Activated naive CD4-positive, alpha-beta T cell treated with anti-CD3 and anti-CD28 coated beads, Interleukin-2, amount 50 U/mL, for 72 hours (primary cell): Measurements from ENCODE around the gene HCN3. TPM values are rescaled to one million over a fixed set of nuclear protein-coding genes. Genes with fewer than 3 reads are reported as not detected.

ENCODE experiments used
- ATAC-seq, 2 donors: fragments of 150-1000 bp; cut with Tn5 transposase; 2 replicates each; pipeline ENCODE4 v1.10.0; 2021; ENCODE audit warnings: mild to moderate bottlenecking in 2 of 2, moderate library complexity in 2 of 2
- DNase-seq, 2 donors: peaks; one replicate each; pipeline ENCODE4 v3.0.0; 2021 to 2022; ENCODE audit warnings: low spot score in 2 of 2
- H3K27ac Mint-ChIP-seq, 2 donors: one replicate each; pipeline ENCODE4 v1.8.0; 2022; ENCODE audit warnings: mild to moderate bottlenecking in 2 of 2, mixed read lengths in 2 of 2
- H3K36me3 Mint-ChIP-seq, 2 donors: one replicate each; pipeline ENCODE4 v1.8.0; 2022; ENCODE audit warnings: mixed read lengths in 2 of 2
- H3K9me3 Mint-ChIP-seq, 2 donors: one replicate each; pipeline ENCODE4 v1.8.0; 2022; ENCODE audit warnings: mixed read lengths in 2 of 2
- total RNA-seq, 2 donors: library from RNA; stranded (reverse); gene quantifications; one replicate each; pipeline ENCODE4 v1.2.3, GENCODE V29; 2022

Gene HCN3
- total RNA-seq, 2 donors from 2014 or later, result 3.9 to 4.8 TPM

DNA sequence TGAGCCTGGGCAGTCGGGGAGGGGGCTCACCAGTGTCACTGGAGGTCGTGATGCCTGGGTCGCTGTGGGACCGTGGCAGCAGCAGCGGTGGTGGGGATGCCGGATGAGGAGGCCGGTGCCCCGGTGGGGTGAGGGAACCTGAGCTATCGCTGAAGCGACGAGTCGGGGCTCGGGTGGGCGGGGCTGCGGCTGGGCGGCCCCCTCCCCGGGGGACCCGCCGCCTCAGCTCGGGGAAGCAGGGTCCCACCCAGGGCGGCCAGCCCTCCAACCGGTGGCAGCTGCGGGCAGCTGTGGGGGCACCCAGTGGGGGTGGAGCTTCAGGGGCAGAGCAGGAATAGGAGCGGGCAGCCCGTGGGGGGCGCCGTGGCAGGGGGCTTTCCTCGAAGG, 27.0 kb upstream of the HCN3 start:
- Mint-ChIP-seq H3K27ac (peak overlapping the region; percentile 50 to 57), H3K9me3 (peaks cover 0 to 6% of the 10 kb centered on the region in 2 donors), H3K36me3 (peaks cover 0 to 9% of the 10 kb centered on the region in 2 donors)
- ATAC-seq, result peak in 1 of 2 donors; percentile 27
- no peak for DNase-seq

DNA sequence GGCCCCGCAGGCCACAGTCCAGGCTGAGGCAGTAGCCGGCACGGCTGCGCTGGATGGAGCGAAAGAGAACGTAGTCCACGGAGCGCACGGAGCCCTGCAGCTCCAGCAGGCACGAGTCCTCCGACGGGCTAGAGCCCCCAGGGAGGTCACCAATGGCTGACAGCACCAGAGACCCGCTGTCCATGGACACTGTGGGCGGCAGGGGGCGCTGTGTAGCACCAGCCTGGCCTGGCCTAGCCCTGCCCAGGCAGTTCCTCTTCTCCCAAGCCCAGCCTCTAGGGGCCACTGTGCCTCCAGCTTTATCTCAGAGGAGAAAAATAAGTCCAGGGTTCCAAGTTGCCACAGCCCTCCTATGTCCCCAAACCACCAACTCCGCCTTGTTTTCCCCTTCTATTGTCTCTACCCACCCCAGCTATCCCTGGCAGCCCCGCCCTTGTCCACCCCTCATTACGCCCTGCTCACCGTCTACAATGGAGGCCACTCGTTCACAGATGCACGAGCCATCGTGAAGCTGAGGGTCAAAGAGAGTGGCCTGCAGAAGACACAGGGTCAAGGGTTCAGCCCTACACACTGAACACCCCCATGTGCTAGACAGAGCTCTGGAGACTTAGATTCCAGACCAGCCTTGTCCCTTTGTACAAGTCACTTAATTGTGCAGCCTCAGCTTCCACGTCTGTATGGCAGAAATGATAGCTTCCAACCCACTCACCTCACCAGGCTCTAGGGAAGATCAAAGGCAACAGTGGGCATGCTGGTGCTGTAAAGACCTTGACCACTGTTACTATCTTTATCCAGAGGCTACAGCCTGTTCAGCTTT, 26.4 kb upstream of the HCN3 start:
- Mint-ChIP-seq H3K9me3 (peaks cover 0 to 3% of the 10 kb centered on the region in 2 donors), H3K36me3 (peaks cover 0 to 6% of the 10 kb centered on the region in 2 donors), H3K27ac (peak overlapping the region in 1 of 2 donors; percentile 57)
- ATAC-seq, result peak; percentile 93 to 97
- DNase-seq, result peak; percentile 92 to 100

DNA sequence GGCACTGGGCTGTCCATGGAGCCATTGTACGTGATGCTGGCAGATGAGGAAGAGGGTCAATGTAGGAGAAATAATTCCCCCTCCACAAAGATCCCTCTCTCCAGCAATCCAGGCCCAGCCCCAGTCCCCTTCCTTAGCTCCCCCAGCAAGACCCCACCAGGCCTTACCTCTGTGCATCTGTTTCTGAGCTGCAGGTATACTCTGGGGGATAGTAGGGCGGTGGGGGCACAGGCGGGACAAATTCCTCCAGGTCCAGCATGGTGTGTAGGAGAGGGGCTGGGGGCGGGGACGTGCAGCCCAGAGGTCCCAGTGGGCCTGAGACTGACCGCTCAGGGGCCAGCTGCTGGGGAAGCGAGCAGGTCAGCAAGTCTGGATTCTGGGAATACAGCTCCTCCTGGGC, 25.7 kb upstream of the HCN3 start:
- Mint-ChIP-seq H3K27ac (no peak overlapping the region), H3K36me3 (peaks cover 0 to under 1% of the 10 kb centered on the region in 2 donors), H3K9me3 (no peaks in the 10 kb centered on the region)
- no peak for ATAC-seq
- no peak for DNase-seq

DNA sequence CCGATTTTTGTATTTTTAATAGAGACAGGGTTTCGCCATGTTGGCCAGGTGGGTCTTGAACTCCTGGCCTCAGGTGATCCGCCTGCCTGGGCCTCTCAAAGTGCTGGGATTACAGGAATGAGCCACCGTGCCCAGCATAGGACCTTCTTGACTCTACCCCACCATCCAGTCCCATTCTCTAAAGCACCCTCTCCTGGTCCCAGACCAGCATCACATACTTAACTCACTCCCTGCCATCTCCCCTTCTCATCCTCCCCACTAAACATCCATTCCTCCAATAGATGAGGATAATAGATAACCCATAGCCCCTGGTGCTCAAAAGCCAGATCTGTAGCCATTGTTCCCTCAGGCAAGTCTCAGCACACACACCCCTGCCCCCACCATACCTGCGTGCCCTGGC, 24.1 kb upstream of the HCN3 start:
- no peaks in the 10 kb centered on the region for H3K9me3 Mint-ChIP-seq
- H3K36me3 Mint-ChIP-seq, result peaks cover 0 to 11% of the 10 kb centered on the region in 2 donors
- peak overlapping the region; percentile 11 to 56 for H3K27ac Mint-ChIP-seq
- DNase-seq (no peak), ATAC-seq (no peak)

DNA sequence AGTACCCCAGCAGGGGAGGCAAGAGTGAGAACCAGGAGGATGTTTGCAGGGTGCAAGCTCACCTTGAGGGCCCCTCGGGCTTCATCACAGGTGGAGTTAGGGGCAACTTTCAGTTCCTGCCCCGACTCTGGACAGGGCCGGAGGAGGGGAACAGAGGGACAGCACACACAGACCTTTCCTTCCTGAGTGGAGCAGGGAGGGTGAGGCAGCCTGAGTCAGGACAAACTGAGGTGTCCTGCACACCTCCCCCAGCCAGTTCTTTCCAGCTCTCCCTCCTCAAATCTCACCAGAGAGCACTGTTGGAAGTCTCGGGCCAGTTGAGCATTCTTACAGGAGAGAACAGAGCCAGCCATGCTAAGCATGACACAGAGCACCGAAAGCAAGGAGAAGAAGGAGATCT, 23.5 kb upstream of the HCN3 start:
- DNase-seq (no peak), ATAC-seq (no peak)
- H3K27ac Mint-ChIP-seq, result peak overlapping the region in 1 of 2 donors; percentile 56
- H3K36me3 Mint-ChIP-seq, result peaks cover 0 to 11% of the 10 kb centered on the region in 2 donors
- no peaks in the 10 kb centered on the region for H3K9me3 Mint-ChIP-seq

DNA sequence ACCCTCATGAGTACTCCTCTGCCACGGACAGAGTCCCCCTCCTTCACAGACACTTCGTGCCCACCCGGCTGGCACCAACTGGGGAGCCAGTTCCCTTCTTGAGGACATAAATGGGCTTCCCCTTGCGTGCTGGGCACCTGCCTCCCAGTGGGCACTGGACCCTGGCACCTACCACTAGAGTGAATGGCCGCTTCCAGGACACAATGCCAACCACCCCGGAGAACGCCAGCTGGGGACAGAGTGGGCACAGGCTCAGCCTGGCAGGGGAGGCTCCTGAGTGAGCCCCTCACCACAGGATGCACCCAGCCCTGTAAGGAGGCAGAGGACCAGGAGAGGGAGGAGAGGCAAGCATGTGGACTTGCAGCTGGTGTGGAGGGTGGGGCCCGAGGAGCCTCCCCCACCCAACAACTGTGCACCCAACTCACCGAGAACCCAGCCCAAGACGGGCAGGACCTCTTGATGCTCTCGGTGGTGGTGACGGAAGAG, 23.0 kb upstream of the HCN3 start:
- ATAC-seq (no peak), DNase-seq (no peak)
- Mint-ChIP-seq H3K36me3 (peaks cover 0 to 11% of the 10 kb centered on the region in 2 donors), H3K9me3 (no peaks in the 10 kb centered on the region), H3K27ac (peak overlapping the region; percentile 56 to 72)

DNA sequence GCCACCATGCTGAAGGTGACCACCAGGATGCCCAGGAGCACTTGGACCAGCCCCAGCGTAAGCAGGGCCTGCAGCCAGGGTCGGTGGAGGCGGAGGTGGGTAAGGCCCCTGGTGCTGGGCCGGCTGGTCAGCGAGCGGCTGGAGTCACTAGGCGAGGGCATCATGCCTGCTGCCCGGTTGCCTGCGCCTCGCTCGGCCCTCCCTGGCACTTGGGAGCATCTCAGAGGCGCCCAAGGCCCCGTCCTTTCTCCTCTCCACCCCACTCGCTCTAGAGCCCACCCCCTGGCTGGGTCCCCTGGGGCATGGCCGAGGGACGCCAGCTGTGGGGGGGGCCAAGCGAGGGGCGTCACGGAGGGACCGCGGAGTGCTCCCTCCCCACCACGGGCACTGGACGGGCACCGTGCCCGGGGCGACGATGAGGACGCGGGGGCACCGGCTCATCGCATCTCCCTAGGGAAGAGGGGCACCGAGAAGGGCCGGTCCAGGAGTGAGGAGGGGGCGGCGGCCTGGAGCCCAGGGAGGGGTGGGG, 22.5 kb upstream of the HCN3 start:
- Mint-ChIP-seq H3K9me3 (no peaks in the 10 kb centered on the region), H3K36me3 (peaks cover 0 to 11% of the 10 kb centered on the region in 2 donors), H3K27ac (peak overlapping the region in 1 of 2 donors; percentile 82)
- DNase-seq (no peak), ATAC-seq (peak; percentile 1)

DNA sequence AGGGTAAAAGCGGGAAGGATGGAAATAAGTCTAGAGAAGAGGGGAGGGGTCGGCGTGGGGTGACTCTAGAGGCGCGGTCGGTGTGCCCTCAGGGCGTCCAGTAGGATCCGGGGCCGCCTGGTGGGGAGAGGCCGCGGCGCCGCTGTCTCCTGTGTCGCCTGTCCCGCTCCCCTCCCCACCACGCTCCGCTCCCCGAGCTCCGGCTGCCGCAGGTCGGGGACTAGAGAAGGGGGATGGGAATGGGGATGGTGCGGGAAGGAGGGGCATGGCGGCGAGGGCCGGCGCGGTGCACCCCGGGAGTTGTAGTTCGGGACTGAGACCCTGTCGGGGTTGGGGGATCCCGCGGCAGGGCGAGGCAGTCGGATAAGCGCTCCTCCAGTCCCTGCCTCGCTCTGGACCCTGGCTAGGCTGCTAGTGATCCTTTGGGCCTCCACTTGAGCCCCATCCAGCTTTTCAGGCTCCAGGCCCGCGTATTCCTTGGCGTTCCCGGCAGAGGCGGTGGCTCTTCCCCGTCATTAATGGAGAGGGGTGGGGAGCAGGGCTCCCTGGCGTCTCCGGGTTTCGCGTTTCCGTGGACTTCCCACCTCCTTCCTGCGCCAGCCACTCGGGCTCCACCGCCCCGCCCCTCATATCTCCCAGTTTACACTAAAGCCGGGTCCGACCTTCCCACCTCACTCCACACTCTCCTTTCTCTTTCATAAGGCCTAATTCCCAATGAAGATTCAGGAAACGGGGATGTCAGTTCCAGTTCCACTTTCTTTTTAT, 21.8 kb upstream of the HCN3 start, which contains the start of gene ENTREP3:
ENTREP3 (minus strand) TSS at position 241 of the 765 bp plus-strand sequence. CDS start 606 bp downstream, outside the sequence.
- ATAC-seq (peak; percentile 58 to 81), DNase-seq (peak; percentile 70 to 82)
- peaks cover 5 to 15% of the 10 kb centered on the region in 2 donors for H3K36me3 Mint-ChIP-seq

DNA sequence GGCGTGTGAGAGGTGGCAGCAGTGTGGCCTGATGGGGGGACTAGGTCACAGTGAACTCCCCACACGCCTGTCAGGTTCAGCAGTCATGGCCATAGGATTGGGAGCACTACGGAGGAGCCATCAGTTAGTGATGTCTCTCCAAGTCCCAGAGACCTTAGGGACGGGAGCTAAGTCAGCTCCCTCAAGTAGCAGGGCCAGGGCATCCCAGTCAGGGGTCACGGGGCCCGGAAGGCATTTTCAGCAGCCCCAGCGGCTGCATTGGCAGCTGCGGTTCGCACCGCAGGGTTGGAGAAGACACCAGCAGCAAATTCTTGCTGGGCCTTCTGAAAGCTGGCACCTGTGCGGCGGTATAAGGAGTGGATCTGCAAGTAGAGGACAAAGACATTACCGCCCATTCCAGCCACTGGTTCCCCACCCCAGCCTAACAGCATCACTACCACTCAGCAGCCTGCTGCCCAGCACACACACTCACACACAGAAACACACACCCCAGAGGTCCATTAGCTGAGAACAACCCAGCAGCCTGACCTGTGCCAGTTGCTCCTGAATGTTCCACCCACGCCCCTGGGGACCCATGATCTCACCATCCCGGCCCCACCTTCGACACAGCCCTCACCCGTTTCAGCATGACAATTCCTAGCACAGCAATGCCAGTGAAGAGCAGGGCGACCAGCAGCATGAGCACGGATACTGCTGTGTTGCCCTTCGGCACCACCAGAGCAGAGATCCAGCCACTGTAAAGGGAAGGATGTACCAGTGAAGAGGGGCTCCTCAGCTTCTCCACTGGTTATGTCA, 21.0 kb upstream of the HCN3 start:
- Mint-ChIP-seq H3K27ac (peak overlapping the region; percentile 3 to 82), H3K9me3 (no peaks in the 10 kb centered on the region), H3K36me3 (peaks cover 13 to 21% of the 10 kb centered on the region in 2 donors)
- DNase-seq (peak in 1 of 2 donors; percentile 55), ATAC-seq (no peak)

More for the DNA sequence above, 21.8 kb upstream of the HCN3 start, which contains the start of gene ENTREP3:
- no peaks in the 10 kb centered on the region for H3K9me3 Mint-ChIP-seq
- peak within 1 kb of the TSS; percentile 72 to 82 for H3K27ac Mint-ChIP-seq

DNA sequence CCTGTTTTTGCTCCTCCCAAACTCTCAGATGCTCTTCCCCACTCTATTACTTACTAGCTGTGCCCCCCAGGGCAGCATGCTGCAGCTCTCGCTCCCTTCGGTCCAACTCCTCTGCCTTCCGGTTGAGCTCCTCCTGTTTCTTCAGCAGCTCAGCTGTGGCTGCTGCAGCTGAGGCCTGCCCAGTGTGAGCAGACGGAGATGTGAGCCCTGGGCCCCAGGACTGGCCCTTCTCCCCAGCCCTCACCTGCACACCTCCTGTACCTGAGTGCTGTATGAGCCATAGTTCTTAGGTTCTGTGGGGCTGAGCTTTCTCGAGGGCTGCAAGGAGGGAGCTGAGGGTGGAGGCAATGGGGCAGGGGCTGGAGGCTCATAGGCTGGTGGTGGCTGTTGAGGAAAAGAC, 17.0 kb upstream of the HCN3 start:
- peaks cover 32 to 33% of the 10 kb centered on the region in 2 donors for H3K36me3 Mint-ChIP-seq
- no peak for DNase-seq
- no peaks in the 10 kb centered on the region for H3K9me3 Mint-ChIP-seq
- peak overlapping the region in 1 of 2 donors; percentile 97 for H3K27ac Mint-ChIP-seq
- ATAC-seq, result no peak

DNA sequence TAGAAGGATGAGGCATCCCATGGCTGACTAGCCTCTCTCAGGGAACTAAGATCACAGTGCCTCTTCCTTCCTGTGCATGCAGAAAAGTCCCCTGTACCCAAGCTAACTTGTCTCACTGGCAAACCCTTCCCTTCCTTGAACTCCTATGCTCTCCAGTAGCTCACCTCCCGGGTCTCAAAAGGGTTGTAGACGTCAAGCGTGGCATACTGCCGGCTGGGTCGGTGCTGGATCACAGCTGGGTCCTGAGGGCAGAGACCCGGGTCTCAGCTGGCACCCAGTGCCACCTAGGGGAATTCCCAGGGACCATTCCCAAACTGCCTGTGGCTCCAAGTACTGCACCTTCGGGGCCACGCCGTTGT, 15.8 kb upstream of the HCN3 start:
- Mint-ChIP-seq H3K27ac (peak overlapping the region; percentile 97 to 98), H3K36me3 (peaks cover 37 to 38% of the 10 kb centered on the region in 2 donors), H3K9me3 (no peaks in the 10 kb centered on the region)
- ATAC-seq (peak; percentile 11 to 13), DNase-seq (no peak)

DNA sequence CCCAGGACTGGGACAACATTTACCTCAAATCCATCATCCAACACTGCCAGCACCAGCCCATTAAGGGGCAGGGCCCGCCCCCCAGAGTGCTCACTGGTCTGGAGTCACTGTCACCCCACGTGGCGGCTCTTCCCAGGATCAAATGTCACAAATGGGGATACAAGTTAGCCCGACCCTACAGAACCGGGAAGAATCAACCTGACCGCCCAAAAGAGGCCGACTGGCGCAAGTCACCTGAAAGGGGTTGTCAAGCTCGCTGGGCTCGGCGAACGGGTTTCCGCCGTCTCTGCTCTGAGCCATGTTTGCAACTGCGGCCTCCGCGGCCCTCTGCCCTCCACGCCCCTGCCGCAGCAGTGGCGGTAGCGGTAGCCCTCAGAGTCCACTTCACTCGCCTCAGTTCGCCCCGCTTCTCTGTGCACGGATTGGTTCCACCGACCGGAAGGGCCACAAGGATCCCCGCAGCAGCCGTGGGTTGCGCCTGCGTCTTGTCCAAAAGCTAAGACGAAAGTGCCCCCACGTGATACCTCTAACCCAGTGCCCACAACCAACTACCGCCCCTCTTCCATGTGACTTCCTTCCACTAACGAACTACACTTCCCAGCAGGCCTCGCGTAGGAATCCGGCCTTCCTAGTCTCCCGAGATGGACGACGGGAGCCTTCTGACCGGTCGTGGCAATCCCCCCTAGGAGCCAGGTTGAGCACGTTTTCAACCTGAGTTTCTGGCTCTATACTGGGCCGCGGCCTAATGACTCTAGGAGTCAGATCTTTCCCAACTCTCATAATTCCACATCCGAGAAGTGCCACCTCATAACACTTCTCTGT, 15.2 kb upstream of the HCN3 start, which contains the start of gene SCAMP3:
SCAMP3 (minus strand) TSS at position 509 of the 822 bp plus-strand sequence; CDS start at position 300, 209 bp downstream.
- DNase-seq, result peak; percentile 81 to 94
- ATAC-seq, result peak; percentile 97 to 98
- Mint-ChIP-seq H3K36me3 (peaks cover 34 to 38% of the 10 kb centered on the region in 2 donors), H3K27ac (peak within 1 kb of the TSS; percentile 97 to 98), H3K9me3 (no peaks in the 10 kb centered on the region)

DNA sequence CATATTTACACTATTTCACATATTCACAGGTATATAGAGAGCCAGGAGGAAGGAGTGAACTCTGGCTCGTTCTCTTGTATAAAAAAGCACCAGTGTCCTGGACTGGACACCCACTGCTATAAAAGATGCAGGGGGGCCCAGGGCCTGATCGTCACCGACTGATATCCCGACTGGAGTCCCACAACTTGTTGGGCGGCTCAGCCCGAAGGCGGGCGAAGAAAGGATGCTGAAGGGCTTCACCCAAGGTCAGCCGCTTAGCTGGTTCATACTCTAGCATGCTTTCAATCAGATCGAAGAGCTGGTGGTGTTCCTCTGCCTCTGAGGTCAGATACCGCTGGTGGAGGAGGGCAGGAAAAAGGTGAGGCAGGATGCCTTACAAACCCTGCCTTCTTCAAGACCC, 14.2 kb upstream of the HCN3 start:
- peaks cover 38 to 48% of the 10 kb centered on the region in 2 donors for H3K36me3 Mint-ChIP-seq
- DNase-seq (no peak), ATAC-seq (no peak)
- no peaks in the 10 kb centered on the region for H3K9me3 Mint-ChIP-seq
- peak overlapping the region; percentile 97 to 98 for H3K27ac Mint-ChIP-seq

DNA sequence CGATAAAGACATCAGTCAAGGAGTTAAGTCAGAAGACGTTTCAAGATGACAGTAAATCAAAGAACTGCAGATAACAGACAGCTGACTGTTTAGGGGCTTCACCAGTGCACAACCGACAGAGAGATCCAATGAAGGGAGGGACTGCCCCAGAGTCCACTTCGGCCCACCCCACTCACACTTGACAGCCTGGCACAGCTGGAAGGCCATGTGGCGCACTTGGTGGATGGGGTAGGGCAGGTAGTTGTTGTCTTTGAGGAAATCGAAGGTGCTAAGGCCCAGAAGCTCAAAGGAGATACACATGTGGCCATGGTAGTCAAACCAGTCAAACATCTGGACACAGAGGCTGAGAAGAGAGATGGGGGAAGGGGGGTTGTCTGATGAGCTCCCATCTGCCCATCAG, 10.7 kb upstream of the HCN3 start:
- ATAC-seq, result no peak

DNA sequence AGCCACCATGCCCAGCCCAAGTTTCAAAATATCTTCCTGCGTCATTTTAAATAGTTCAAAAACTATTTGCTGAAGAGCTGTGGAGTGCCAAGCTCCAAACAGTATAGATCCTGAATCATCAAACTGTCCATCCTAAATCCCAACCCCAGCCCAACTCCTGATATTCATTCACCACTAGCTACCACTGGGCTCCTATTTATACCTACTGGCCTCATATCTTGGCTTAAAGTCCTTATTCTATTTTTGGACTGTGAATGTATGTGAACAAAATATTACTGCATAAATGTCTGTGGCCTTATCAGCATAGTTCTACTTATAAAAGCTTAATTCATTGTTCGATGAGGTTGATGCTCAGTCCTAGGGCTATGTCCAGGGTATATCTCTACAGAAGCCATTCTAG, 9.9 kb upstream of the HCN3 start:
- no peak overlapping the region for H3K27ac Mint-ChIP-seq

More for the DNA sequence above, 10.7 kb upstream of the HCN3 start:
- no peak for DNase-seq
- no peaks in the 10 kb centered on the region for H3K9me3 Mint-ChIP-seq
- H3K27ac Mint-ChIP-seq, result no peak overlapping the region
- peaks cover 39 to 56% of the 10 kb centered on the region in 2 donors for H3K36me3 Mint-ChIP-seq

More for the DNA sequence above, 9.9 kb upstream of the HCN3 start:
- Mint-ChIP-seq H3K36me3 (peaks cover 34 to 57% of the 10 kb centered on the region in 2 donors), H3K9me3 (no peaks in the 10 kb centered on the region)
- DNase-seq (no peak), ATAC-seq (no peak)
